ENCODE results near the gene BTBD2. TPM values are rescaled to one million over a fixed set of nuclear protein-coding genes. Genes with fewer than 3 reads are reported as not detected.

The BTBD2 gene
- total RNA-seq, 1 experiment from 2014 or later = 110 TPM

- Histone ChIP-seq H3K79me1 (ENCODE audit: insufficient read depth, low read depth, low read length, poor library complexity, severe bottlenecking) (no peaks in the 10 kb centered on the region), H3K4me2 (ENCODE audit: insufficient read depth, insufficient read length, low read length) (no peak overlapping the region), H3K27me3 (ENCODE audit: insufficient read depth, low read length) (no peaks in the 10 kb centered on the region), H3K4ac (ENCODE audit: low read depth, low read length) (no peak overlapping the region), H3T11ph (ENCODE audit: low read length) (no peak overlapping the region), H3K9ac (ENCODE audit: extremely low read depth, insufficient read length, low read length) (no peak overlapping the region), H3K18ac (ENCODE audit: insufficient read length, low read depth, low read length) (no peak overlapping the region), H2AFZ (ENCODE audit: low read length) (no peak overlapping the region), H4K20me1 (ENCODE audit: control insufficient read depth, insufficient read depth, insufficient read length) (no peaks in the 10 kb centered on the region), H2AK5ac (ENCODE audit: insufficient read length, low read length) (no peak overlapping the region), H3K23me2 (ENCODE audit: insufficient read length, low read depth, low read length, poor library complexity, severe bottlenecking) (no peaks in the 10 kb centered on the region), H2BK5ac (ENCODE audit: insufficient read length, low read length) (no peak overlapping the region), H4K5ac (ENCODE audit: insufficient read length, low read depth, low read length) (no peak overlapping the region), H2BK15ac (ENCODE audit: low read depth, low read length) (no peak overlapping the region), H2BK20ac (ENCODE audit: low read depth, low read length, poor library complexity, severe bottlenecking) (no peak overlapping the region), H3K4me1 (ENCODE audit: insufficient read depth, low read length) (no peaks in the 10 kb centered on the region), H3K14ac (ENCODE audit: insufficient read depth, low read length) (no peak overlapping the region), H3K23ac (ENCODE audit: insufficient read length, low read depth, low read length) (no peak overlapping the region), H3K27ac (ENCODE audit: insufficient read length, low read depth, low read length) (no peak overlapping the region), H4K91ac (ENCODE audit: insufficient read length, low read depth, low read length) (no peak overlapping the region), H3K56ac (ENCODE audit: insufficient read length, low read depth, low read length) (no peak overlapping the region), H3K79me2 (ENCODE audit: insufficient read depth, low read length) (no peaks in the 10 kb centered on the region), H2BK120ac (ENCODE audit: low read depth, low read length, poor library complexity, severe bottlenecking) (no peak overlapping the region), H3K9me3 (ENCODE audit: control insufficient read depth, low read depth, low read length) (no peaks in the 10 kb centered on the region), H4K8ac (replicated peaks; ENCODE audit: insufficient read length, low read depth, low read length) (no peak overlapping the region), H2BK12ac (ENCODE audit: insufficient read length, low read depth, low read length) (no peak overlapping the region)
- H3K27me3 Mint-ChIP-seq (ENCODE audit: low read depth) = no peaks in the 10 kb centered on the region
- H3K9me3 Mint-ChIP-seq = no peaks in the 10 kb centered on the region
- H3K27ac Mint-ChIP-seq = no peak overlapping the region
- no peak overlapping the region for H3K4me3 Mint-ChIP-seq
- no peak for TF ChIP-seq CTCF (conservative IDR thresholded peaks at IDR 0.05)
- no peaks in the 10 kb centered on the region for H3K4me1 Mint-ChIP-seq
- peaks cover 15 to 42% (median 38%) of the 10 kb centered on the region in 3 experiments; a peak in 6 of 7 replicates for H3K36me3 Mint-ChIP-seq (ENCODE audit: insufficient read depth in 1 of 3, low read depth in 3 of 3)
- no peak for DNase-seq
- no CpG with 5 or more reads among the region's 35 CpGs for WGBS (ENCODE audit: extremely low coverage, insufficient read length, low lambda C conversion rate)
These were observed 35.3 kb downstream of the BTBD2 start for GRCh38 chr19:1980091-1980808.
